CD8-positive, alpha-beta memory T cell (primary cell): Measurements from ENCODE around the gene SCAPER. TPM values are rescaled to one million over a fixed set of nuclear protein-coding genes. Genes with fewer than 3 reads are reported as not detected.
A peak's percentile ranks its signal among the peaks of the same experiment; 100 is the strongest.

Source experiments
- CTCF ChIA-PET: fragments of 350-600 bp; sonication (Branson Sonifier 250); formaldehyde crosslinking; loops from one replicate; lab custom pipeline; 2021; ENCODE audit warnings: antibody characterized with exemption; lab: Charles Lee
- POLR2A ChIA-PET: fragments of 350-600 bp; sonication (Branson Sonifier 250); formaldehyde crosslinking; loops from one replicate; lab custom pipeline; 2021; ENCODE audit warnings: antibody characterized with exemption; lab: Charles Lee
- DNase-seq, 5 donors: peaks; one replicate each; pipeline versions ENCODE4 v3.0.0 to v3.0.0-alpha.2; 2020 to 2022; ENCODE audit warnings: mixed read lengths in 1 of 5
- H3K27ac ChIP-seq: one replicate; pipeline ENCODE4 v1.7.0; 2013; ENCODE audit warnings: low read depth, mild to moderate bottlenecking, low read length, moderate library complexity
- H3K27me3 ChIP-seq: 2 replicates; pipeline ENCODE4 v1.7.0; 2013; ENCODE audit warnings: low read length, mild to moderate bottlenecking; ENCODE audit not compliant: insufficient read depth, poor library complexity, severe bottlenecking
- H3K36me3 ChIP-seq: 2 replicates; pipeline ENCODE4 v1.7.0; 2013; ENCODE audit warnings: mild to moderate bottlenecking, low read length, moderate library complexity; ENCODE audit not compliant: insufficient read depth
- H3K4me1 ChIP-seq: 2 replicates; pipeline ENCODE4 v1.7.0; 2013; ENCODE audit warnings: mild to moderate bottlenecking, low read length, moderate library complexity; ENCODE audit not compliant: insufficient read depth
- H3K4me3 ChIP-seq: 2 replicates; pipeline ENCODE4 v1.7.0; 2013; ENCODE audit warnings: mild to moderate bottlenecking, low read length
- H3K9me3 ChIP-seq: 2 replicates; pipeline ENCODE4 v1.7.0; 2013; ENCODE audit warnings: mild to moderate bottlenecking, low read length
- H3K27ac Mint-ChIP-seq, 8 donors: one replicate each; pipeline ENCODE4 v1.8.0; 2020 to 2021; ENCODE audit warnings: mixed read lengths in 8 of 8, mild to moderate bottlenecking in 6 of 8, inconsistent platforms in 3 of 8, moderate library complexity in 3 of 8
- H3K27me3 Mint-ChIP-seq, 2 donors: one replicate each; pipeline ENCODE4 v1.8.0; 2020 to 2021; ENCODE audit warnings: mixed read lengths in 2 of 2, mild to moderate bottlenecking in 1 of 2, moderate library complexity in 1 of 2
- H3K36me3 Mint-ChIP-seq, 3 donors: one replicate each; pipeline ENCODE4 v1.8.0; 2020 to 2021; ENCODE audit warnings: mixed read lengths in 3 of 3, inconsistent platforms in 1 of 3, mild to moderate bottlenecking in 1 of 3
- H3K4me1 Mint-ChIP-seq, 3 donors: one replicate each; pipeline ENCODE4 v1.8.0; 2020 to 2021; ENCODE audit warnings: mixed read lengths in 3 of 3, inconsistent platforms in 1 of 3, mild to moderate bottlenecking in 1 of 3
- H3K4me3 Mint-ChIP-seq, 7 donors: one replicate each; pipeline ENCODE4 v1.8.0; 2020 to 2021; ENCODE audit warnings: mixed read lengths in 7 of 7, mild to moderate bottlenecking in 6 of 7, moderate library complexity in 4 of 7, inconsistent platforms in 2 of 7
- H3K9me3 Mint-ChIP-seq, 5 donors: one replicate each; pipeline ENCODE4 v1.8.0; 2020 to 2022; ENCODE audit warnings: mixed read lengths in 5 of 5, mild to moderate bottlenecking in 3 of 5, moderate library complexity in 2 of 5, inconsistent platforms in 1 of 5
- polyA plus RNA-seq: library from polyadenylated mRNA; unstranded; fragments of 300-500 nt; fragmentation: Illumina TruSeq; gene quantifications from one replicate; pipeline ENCODE4 v1.2.3, GENCODE V29; 2021
- total RNA-seq, 2 experiments: library from RNA; stranded (reverse); gene quantifications; one replicate each; pipeline ENCODE4 v1.2.3, GENCODE V29; 2021

Gene SCAPER
- total and polyA plus RNA-seq, 3 experiments from 2014 or later: 15.5 to 26.6 (median 16.0) TPM

GRCh38 chr15:76682833-76683232, 222.3 kb downstream of the SCAPER start:
- POLR2A ChIA-PET: no interaction called here
- peaks cover 0 to 5% (median 2%) of the 10 kb centered on the region in 5 donors for H3K9me3 Mint-ChIP-seq
- no peaks in the 10 kb centered on the region for H3K36me3 ChIP-seq
- no peak for DNase-seq
- no peak overlapping the region for H3K27ac ChIP-seq
- H3K27me3 Mint-ChIP-seq: no peaks in the 10 kb centered on the region
- no peaks in the 10 kb centered on the region for H3K27me3 ChIP-seq
- H3K36me3 Mint-ChIP-seq: peaks cover 8 to 37% (median 15%) of the 10 kb centered on the region in 3 donors
- H3K4me1 ChIP-seq: no peaks in the 10 kb centered on the region
- CTCF ChIA-PET: no interaction called here
- no peak overlapping the region for H3K4me3 Mint-ChIP-seq
- H3K4me1 Mint-ChIP-seq: no peaks in the 10 kb centered on the region
- no peak overlapping the region for H3K4me3 ChIP-seq
- H3K27ac Mint-ChIP-seq: peak overlapping the region in 2 of 8 donors; percentile 2 to 4
- H3K9me3 ChIP-seq: no peaks in the 10 kb centered on the region

GRCh38 chr15:76682259-76682658, 222.9 kb downstream of the SCAPER start:
- Mint-ChIP-seq H3K36me3 (peaks cover 8 to 33% (median 12%) of the 10 kb centered on the region in 3 donors), H3K27ac (no peak overlapping the region), H3K4me1 (no peaks in the 10 kb centered on the region), H3K4me3 (no peak overlapping the region), H3K27me3 (no peaks in the 10 kb centered on the region), H3K9me3 (peaks cover 0 to 5% (median 2%) of the 10 kb centered on the region in 5 donors)
- Histone ChIP-seq H3K36me3 (no peaks in the 10 kb centered on the region), H3K4me3 (no peak overlapping the region), H3K4me1 (no peaks in the 10 kb centered on the region), H3K27me3 (no peaks in the 10 kb centered on the region), H3K9me3 (no peaks in the 10 kb centered on the region), H3K27ac (no peak overlapping the region)
- ChIA-PET CTCF (no interaction called here), POLR2A (no interaction called here)
- no peak for DNase-seq

- H3K36me3 ChIP-seq: no peaks in the 10 kb centered on the region
- ChIA-PET CTCF (no interaction called here), POLR2A (no interaction called here)
- Mint-ChIP-seq H3K9me3 (peaks cover 0 to 2% (median 0%) of the 10 kb centered on the region in 5 donors), H3K4me1 (no peaks in the 10 kb centered on the region), H3K27me3 (no peaks in the 10 kb centered on the region), H3K4me3 (no peak overlapping the region), H3K36me3 (peaks cover 8 to 26% (median 12%) of the 10 kb centered on the region in 3 donors), H3K27ac (no peak overlapping the region)
- no peaks in the 10 kb centered on the region for H3K4me1 ChIP-seq
- H3K27me3 ChIP-seq: no peaks in the 10 kb centered on the region
- no peak overlapping the region for H3K27ac ChIP-seq
- DNase-seq: no peak
- H3K4me3 ChIP-seq: no peak overlapping the region
- H3K9me3 ChIP-seq: no peaks in the 10 kb centered on the region
Observed at GRCh38 chr15:76678766-76679165, 226.4 kb downstream of the SCAPER start.

- H3K4me1 ChIP-seq: no peaks in the 10 kb centered on the region
Observed at GRCh38 chr15:76674883-76675282, 230.3 kb downstream of the SCAPER start.

GRCh38 chr15:76669521-76670207, 235.5 kb downstream of the SCAPER start:
- POLR2A ChIA-PET: no interaction called here
- Mint-ChIP-seq H3K9me3 (no peaks in the 10 kb centered on the region), H3K4me1 (no peaks in the 10 kb centered on the region), H3K27ac (no peak overlapping the region), H3K4me3 (no peak overlapping the region), H3K36me3 (peaks cover 0 to 15% (median 11%) of the 10 kb centered on the region in 3 donors), H3K27me3 (no peaks in the 10 kb centered on the region)
- DNase-seq: no peak
- no peaks in the 10 kb centered on the region for H3K36me3 ChIP-seq
- H3K9me3 ChIP-seq: no peaks in the 10 kb centered on the region
- no peaks in the 10 kb centered on the region for H3K27me3 ChIP-seq
- H3K4me1 ChIP-seq: no peaks in the 10 kb centered on the region
- CTCF ChIA-PET: no interaction called here
- no peak overlapping the region for H3K4me3 ChIP-seq
- no peak overlapping the region for H3K27ac ChIP-seq

More at GRCh38 chr15:76674883-76675282, 230.3 kb downstream of the SCAPER start:
- Histone ChIP-seq H3K27me3 (no peaks in the 10 kb centered on the region), H3K9me3 (no peaks in the 10 kb centered on the region), H3K27ac (no peak overlapping the region), H3K36me3 (no peaks in the 10 kb centered on the region), H3K4me3 (no peak overlapping the region)
- DNase-seq: no peak
- ChIA-PET CTCF (no interaction called here), POLR2A (no interaction called here)
- H3K36me3 Mint-ChIP-seq: peaks cover 0 to 6% (median 2%) of the 10 kb centered on the region in 3 donors
- no peak overlapping the region for H3K4me3 Mint-ChIP-seq
- H3K27ac Mint-ChIP-seq: no peak overlapping the region
- H3K4me1 Mint-ChIP-seq: no peaks in the 10 kb centered on the region
- no peaks in the 10 kb centered on the region for H3K9me3 Mint-ChIP-seq
- no peaks in the 10 kb centered on the region for H3K27me3 Mint-ChIP-seq

GRCh38 chr15:76668900-76669299, 236.2 kb downstream of the SCAPER start:
- Mint-ChIP-seq H3K4me1 (no peaks in the 10 kb centered on the region), H3K4me3 (no peak overlapping the region), H3K27me3 (no peaks in the 10 kb centered on the region), H3K36me3 (peaks cover 6 to 20% (median 16%) of the 10 kb centered on the region in 3 donors), H3K27ac (no peak overlapping the region), H3K9me3 (no peaks in the 10 kb centered on the region)
- no peak for DNase-seq
- POLR2A ChIA-PET: no interaction called here
- no peaks in the 10 kb centered on the region for H3K9me3 ChIP-seq
- H3K27me3 ChIP-seq: no peaks in the 10 kb centered on the region
- no peak overlapping the region for H3K27ac ChIP-seq
- no peaks in the 10 kb centered on the region for H3K36me3 ChIP-seq
- CTCF ChIA-PET: no interaction called here
- H3K4me3 ChIP-seq: no peak overlapping the region
- no peaks in the 10 kb centered on the region for H3K4me1 ChIP-seq

- peaks cover 7 to 25% (median 18%) of the 10 kb centered on the region in 3 donors for H3K36me3 Mint-ChIP-seq
- H3K4me1 ChIP-seq: no peaks in the 10 kb centered on the region
- H3K27me3 Mint-ChIP-seq: no peaks in the 10 kb centered on the region
- H3K4me3 ChIP-seq: no peak overlapping the region
- no peak overlapping the region for H3K27ac Mint-ChIP-seq
- H3K4me3 Mint-ChIP-seq: no peak overlapping the region
- no peaks in the 10 kb centered on the region for H3K27me3 ChIP-seq
- no peak overlapping the region for H3K27ac ChIP-seq
- ChIA-PET POLR2A (no interaction called here), CTCF (no interaction called here)
- no peak for DNase-seq
- H3K9me3 ChIP-seq: no peaks in the 10 kb centered on the region
- H3K36me3 ChIP-seq: no peaks in the 10 kb centered on the region
- no peaks in the 10 kb centered on the region for H3K9me3 Mint-ChIP-seq
- no peaks in the 10 kb centered on the region for H3K4me1 Mint-ChIP-seq
Observed at GRCh38 chr15:76667943-76668715, 237.0 kb downstream of the SCAPER start.

GRCh38 chr15:76664895-76665294, 240.2 kb downstream of the SCAPER start:
- H3K27ac ChIP-seq: no peak overlapping the region
- no peak for DNase-seq
- Mint-ChIP-seq H3K36me3 (peaks cover 29 to 41% (median 31%) of the 10 kb centered on the region in 3 donors), H3K27ac (no peak overlapping the region), H3K4me1 (no peaks in the 10 kb centered on the region), H3K27me3 (no peaks in the 10 kb centered on the region), H3K9me3 (peaks cover 0 to 2% (median 0%) of the 10 kb centered on the region in 5 donors), H3K4me3 (no peak overlapping the region)
- no peak overlapping the region for H3K4me3 ChIP-seq
- ChIA-PET POLR2A (no interaction called here), CTCF (no interaction called here)
- H3K9me3 ChIP-seq: no peaks in the 10 kb centered on the region
- H3K4me1 ChIP-seq: no peaks in the 10 kb centered on the region
- no peaks in the 10 kb centered on the region for H3K36me3 ChIP-seq
- no peaks in the 10 kb centered on the region for H3K27me3 ChIP-seq
